PFSK-1 (cell line): ENCODE results near the gene PRR20B.
"Not testable (repeated sequence)": the region's sequence is repeated elsewhere in the genome, so short reads cannot be mapped to it uniquely, and the experiment has no call there.

ENCODE experiments used
- POLR2AphosphoS5 ChIP-seq: IDR thresholded peaks from 2 replicates; pipeline ENCODE4 v1.6.1; 2012; ENCODE audit warnings: low read depth, mild to moderate bottlenecking, control low read depth, low read length, moderate library complexity
- SIN3A ChIP-seq: IDR thresholded peaks from 2 replicates; pipeline ENCODE4 v1.6.1; 2012; ENCODE audit warnings: mild to moderate bottlenecking, low read length, moderate library complexity, borderline replicate concordance; ENCODE audit not compliant: insufficient read depth
- TAF1 ChIP-seq: IDR thresholded peaks from 2 replicates; pipeline ENCODE4 v1.6.1; 2012; ENCODE audit warnings: low read length, control low read depth, borderline replicate concordance; ENCODE audit not compliant: insufficient read depth
- TF ChIP-seq, protein P1 (sequence below), 2 experiments: IDR thresholded peaks; 2 replicates each; pipeline versions ENCODE4 v1.6.1 to v1.8.0; 2011 to 2012; ENCODE audit warnings: low read depth in 2 of 2, low read length in 2 of 2, control low read depth in 1 of 2, inconsistent platforms in 1 of 2, mild to moderate bottlenecking in 1 of 2, moderate library complexity in 1 of 2; ENCODE audit not compliant: insufficient read depth in 1 of 2

DNA sequence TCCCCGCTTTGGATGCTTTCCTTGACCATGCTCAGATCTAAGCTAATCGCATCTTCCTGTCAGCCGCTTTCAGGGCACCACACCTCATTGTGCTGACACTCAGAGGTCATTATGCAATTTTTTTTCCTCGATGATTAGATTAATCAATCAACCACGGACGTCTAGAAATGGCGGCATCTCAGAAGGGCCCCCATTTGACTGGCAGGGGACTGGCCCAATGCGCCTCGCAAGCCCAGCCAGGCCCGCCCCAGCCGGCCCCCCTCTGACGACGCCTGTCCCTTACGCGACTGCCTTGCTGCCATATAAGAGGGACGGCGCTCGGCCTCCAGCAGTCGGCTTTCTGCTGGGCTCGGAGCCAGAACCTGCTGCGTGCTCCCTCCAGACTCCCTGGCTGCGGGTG lies 19.6 kb downstream of the PRR20B start, which contains the start of gene PRR20E:
- TF ChIP-seq, protein P1, sequence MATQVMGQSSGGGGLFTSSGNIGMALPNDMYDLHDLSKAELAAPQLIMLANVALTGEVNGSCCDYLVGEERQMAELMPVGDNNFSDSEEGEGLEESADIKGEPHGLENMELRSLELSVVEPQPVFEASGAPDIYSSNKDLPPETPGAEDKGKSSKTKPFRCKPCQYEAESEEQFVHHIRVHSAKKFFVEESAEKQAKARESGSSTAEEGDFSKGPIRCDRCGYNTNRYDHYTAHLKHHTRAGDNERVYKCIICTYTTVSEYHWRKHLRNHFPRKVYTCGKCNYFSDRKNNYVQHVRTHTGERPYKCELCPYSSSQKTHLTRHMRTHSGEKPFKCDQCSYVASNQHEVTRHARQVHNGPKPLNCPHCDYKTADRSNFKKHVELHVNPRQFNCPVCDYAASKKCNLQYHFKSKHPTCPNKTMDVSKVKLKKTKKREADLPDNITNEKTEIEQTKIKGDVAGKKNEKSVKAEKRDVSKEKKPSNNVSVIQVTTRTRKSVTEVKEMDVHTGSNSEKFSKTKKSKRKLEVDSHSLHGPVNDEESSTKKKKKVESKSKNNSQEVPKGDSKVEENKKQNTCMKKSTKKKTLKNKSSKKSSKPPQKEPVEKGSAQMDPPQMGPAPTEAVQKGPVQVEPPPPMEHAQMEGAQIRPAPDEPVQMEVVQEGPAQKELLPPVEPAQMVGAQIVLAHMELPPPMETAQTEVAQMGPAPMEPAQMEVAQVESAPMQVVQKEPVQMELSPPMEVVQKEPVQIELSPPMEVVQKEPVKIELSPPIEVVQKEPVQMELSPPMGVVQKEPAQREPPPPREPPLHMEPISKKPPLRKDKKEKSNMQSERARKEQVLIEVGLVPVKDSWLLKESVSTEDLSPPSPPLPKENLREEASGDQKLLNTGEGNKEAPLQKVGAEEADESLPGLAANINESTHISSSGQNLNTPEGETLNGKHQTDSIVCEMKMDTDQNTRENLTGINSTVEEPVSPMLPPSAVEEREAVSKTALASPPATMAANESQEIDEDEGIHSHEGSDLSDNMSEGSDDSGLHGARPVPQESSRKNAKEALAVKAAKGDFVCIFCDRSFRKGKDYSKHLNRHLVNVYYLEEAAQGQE (IDR thresholded peaks at IDR 0.05; ENCODE audit: insufficient read depth in 1 of 2, low read depth in 2 of 2, low read length in 2 of 2) = not testable (repeated sequence)
- not testable (repeated sequence) for TF ChIP-seq POLR2AphosphoS5, SIN3A, TAF1
